ENCODE measurements around the gene RPL22. TPM values are rescaled to one million over a fixed set of nuclear protein-coding genes. Genes with fewer than 3 reads are reported as not detected.

The RPL22 gene
- total and polyA plus RNA-seq, 2 of the 8 experiments (the other 6 are each of a cell fraction or from before 2014, with no cell fraction given), result 133 to 521 TPM

- TF ChIP-seq CHD7 (IDR thresholded peaks at IDR 0.05; ENCODE audit: insufficient replicate concordance, low read length) (no peak), E2F6 (IDR thresholded peaks at IDR 0.05) (no peak), RAD21 (IDR thresholded peaks at IDR 0.05 in 1 of 2, conservative IDR thresholded peaks at IDR 0.05 in 1 of 2; ENCODE audit: low read depth in 2 of 2, low read length in 2 of 2) (no peak; a peak in 1 of 4 replicates), SIRT6 (IDR thresholded peaks at IDR 0.05; ENCODE audit: low read length) (no peak), POU5F1 (IDR thresholded peaks at IDR 0.05; ENCODE audit: low read depth, low read length) (no peak), RBBP5 (IDR thresholded peaks at IDR 0.05; ENCODE audit: borderline replicate concordance, low read depth, low read length) (no peak), SRF (IDR thresholded peaks at IDR 0.05; ENCODE audit: low read depth, low read length) (no peak), TCF12 (IDR thresholded peaks at IDR 0.05; ENCODE audit: low read depth, low read length) (no peak), HDAC6 (IDR thresholded peaks at IDR 0.05; ENCODE audit: low read depth, low read length) (no peak)
Observed at GRCh38 chr1:6209661-6210580, 10.5 kb upstream of the RPL22 start (continued).
